Kidney (tissue), 14 donors: ENCODE measurements around the gene ABL2. TPM values are rescaled to one million over a fixed set of nuclear protein-coding genes. Genes with fewer than 3 reads are reported as not detected.

Experiments
- DNase-seq, 5 donors: peaks; one replicate each; pipeline ENCODE4 v3.0.0-alpha.2; 2013 to 2020
- FAIRE-seq: peaks from 2 replicates; lab custom pipeline; 2012; peaks lifted over from hg19 to GRCh38; lab: Jason Lieb, UNC
- H3K27ac ChIP-seq, 2 donors: one replicate each; pipeline ENCODE4 v1.7.0; 2013; ENCODE audit warnings: low read depth in 2 of 2, low read length in 2 of 2, inconsistent platforms in 1 of 2
- H3K27me3 ChIP-seq: one replicate; pipeline ENCODE4 v1.7.1; 2013; ENCODE audit warnings: low read length, inconsistent platforms; ENCODE audit not compliant: control insufficient read depth, insufficient read depth
- H3K36me3 ChIP-seq, 3 donors: one replicate each; pipeline versions ENCODE4 v1.7.0 to v1.7.1; 2013; ENCODE audit warnings: low read length in 3 of 3, control low read depth in 1 of 3, inconsistent platforms in 1 of 3; ENCODE audit not compliant: insufficient read depth in 3 of 3, control insufficient read depth in 2 of 3
- H3K4me1 ChIP-seq, 3 donors: one replicate each; pipeline versions ENCODE4 v1.7.0 to v1.7.1; 2013; ENCODE audit warnings: low read length in 3 of 3, inconsistent platforms in 1 of 3, low read depth in 1 of 3; ENCODE audit not compliant: control insufficient read depth in 2 of 3, insufficient read depth in 2 of 3
- H3K4me3 ChIP-seq, 3 donors: one replicate each; pipeline versions ENCODE4 v1.7.0 to v1.8.1; 2013; ENCODE audit warnings: low read length in 3 of 3, control low read depth in 1 of 3, inconsistent platforms in 1 of 3
- H3K9ac ChIP-seq, 3 donors: one replicate each; pipeline versions ENCODE4 v1.7.0 to v1.7.1; 2013; ENCODE audit warnings: low read length in 3 of 3, control low read depth in 1 of 3, inconsistent platforms in 1 of 3
- H3K9me3 ChIP-seq, 3 donors: one replicate each; pipeline versions ENCODE4 v1.7.0 to v1.7.1; 2013; ENCODE audit warnings: low read length in 3 of 3, control low read depth in 1 of 3, inconsistent platforms in 1 of 3; ENCODE audit not compliant: control insufficient read depth in 2 of 3, insufficient read depth in 1 of 3
- CTCF ChIP-seq: IDR thresholded peaks from 3 replicates; pipeline ENCODE4 v1.5.1; 2012; ENCODE audit warnings: mild to moderate bottlenecking, moderate library complexity, borderline replicate concordance; ENCODE audit not compliant: insufficient read depth; ENCODE audit errors: extremely low read depth
- intact Hi-C: fragments of 100-400 bp; cut with DNase I; formaldehyde crosslinking; loops from one replicate; pipeline ENCODE4 v1.11.1; 2022
- polyA plus RNA-seq: library from polyadenylated mRNA; stranded (reverse); fragments of 350-450 nt; fragmentation: Illumina TruSeq; extraction: RNeasy Lipid Tissue Mini Kit (QIAGEN cat#74804); gene quantifications from one replicate; pipeline ENCODE4 v1.2.3, GENCODE V29; 2014; ENCODE audit warnings: low read depth, low replicate concordance; ENCODE audit not compliant: insufficient read depth
- total RNA-seq: library from RNA; stranded (reverse); fragmentation: NEBNext Ultra II Directional; extraction: Animal tissue kit (Norgen Biotek cat#: 25700); gene quantifications from one replicate; pipeline ENCODE4 v1.2.1, GENCODE V29; 2021
- donor health status: control.
- donor health status: control.
- donor health status: control.
- donor health status: control.
- donor health status: control.
- donor health status: DM: yes; HTN: yes; CAD: no.
- donor health status: Normal renal cell carcinoma (clear cell type).

Gene ABL2
- total and polyA plus RNA-seq, 2 donors from 2014 or later, result 1.6 to 29.6 TPM

GRCh38 chr1:179053486-179053885 is 176.0 kb downstream of the ABL2 start:
- Histone ChIP-seq H3K9ac (no peak overlapping the region), H3K27me3 (no peaks in the 10 kb centered on the region), H3K27ac (no peak overlapping the region), H3K4me1 (no peaks in the 10 kb centered on the region), H3K4me3 (no peak overlapping the region), H3K9me3 (peaks cover 0 to 4% (median 0%) of the 10 kb centered on the region in 3 donors), H3K36me3 (peaks cover 3 to 8% (median 3%) of the 10 kb centered on the region in 3 donors)
- DNase-seq, result no peak
- TF ChIP-seq CTCF, result no peak
- intact Hi-C loops, result no loop called here
- no peak for FAIRE-seq

GRCh38 chr1:179052776-179053175 is 176.7 kb downstream of the ABL2 start:
- no peak overlapping the region for H3K9ac ChIP-seq
- peaks cover 0 to 4% (median 0%) of the 10 kb centered on the region in 3 donors for H3K9me3 ChIP-seq
- no peaks in the 10 kb centered on the region for H3K4me1 ChIP-seq
- H3K27ac ChIP-seq, result no peak overlapping the region
- DNase-seq, result no peak
- H3K27me3 ChIP-seq, result no peaks in the 10 kb centered on the region
- peaks cover 3 to 8% (median 3%) of the 10 kb centered on the region in 3 donors for H3K36me3 ChIP-seq
- no peak for TF ChIP-seq CTCF
- no peak overlapping the region for H3K4me3 ChIP-seq
- intact Hi-C loops, result no loop called here
- no peak for FAIRE-seq

Other genes with a start within 250 kb of the ABL2 start
- gene FAM20B, start 203.8 kb downstream of the ABL2 start, total RNA-seq, result 50.2 TPM
- gene FAM20B, start 203.8 kb downstream of the ABL2 start, polyA plus RNA-seq, result 17.0 TPM
- 33.1 TPM for gene TOR3A, start 147.6 kb downstream of the ABL2 start, total RNA-seq
- gene TOR3A, start 147.6 kb downstream of the ABL2 start, polyA plus RNA-seq, result 23.1 TPM
- 58.1 TPM for gene SOAT1, start 64.1 kb upstream of the ABL2 start, total RNA-seq
- gene SOAT1, start 64.1 kb upstream of the ABL2 start, polyA plus RNA-seq, result 6.8 TPM
- gene AXDND1, start 136.3 kb upstream of the ABL2 start, total RNA-seq, result 0.57 TPM
- not detected for gene AXDND1, start 136.3 kb upstream of the ABL2 start, polyA plus RNA-seq